Activated CD8-positive, alpha-beta memory T cell treated with anti-CD3 and anti-CD28 coated beads for 4 hours (primary cell): ENCODE measurements around the gene PRG3.
"Not testable (repeated sequence)": the region's sequence is repeated elsewhere in the genome, so short reads cannot be mapped to it uniquely, and the experiment has no call there.

Experiments used
- DNase-seq, 2 donors: peaks; one replicate each; pipeline ENCODE4 v3.0.0-alpha.2; 2020; ENCODE audit warnings: low read depth in 2 of 2

Gene PRG3

DNA sequence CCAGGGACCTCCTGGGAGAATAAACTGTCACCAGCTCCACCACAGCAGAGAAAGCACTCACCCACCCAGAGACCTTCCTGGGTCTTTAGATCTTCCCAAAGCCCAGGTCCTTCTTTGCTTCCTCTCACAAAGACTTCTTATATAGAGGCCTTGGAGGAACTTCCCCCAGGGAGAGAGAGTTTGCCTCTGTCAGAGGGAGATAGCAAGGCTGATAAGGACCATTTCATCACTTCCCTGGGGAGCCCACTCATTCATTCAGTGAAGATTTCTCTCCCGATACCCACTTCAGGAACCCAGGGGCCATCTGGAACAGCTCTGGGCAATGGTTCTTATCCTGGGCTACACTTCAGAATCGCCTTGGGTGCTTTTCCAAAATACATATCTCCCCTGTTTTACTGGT is 9.6 kb upstream of the PRG3 start, which contains the start of gene PRG2:
PRG2 (minus strand) TSS at position 116 of the 400 bp plus-strand sequence. CDS start 706 bp downstream, outside the sequence.
- DNase-seq = no peak

- DNase-seq = no peak
Observed at GRCh38 chr11:57387289-57388030, 6.5 kb upstream of the PRG3 start.

GRCh38 chr11:57386178-57386940 is 5.4 kb upstream of the PRG3 start:
- no peak for DNase-seq

DNA sequence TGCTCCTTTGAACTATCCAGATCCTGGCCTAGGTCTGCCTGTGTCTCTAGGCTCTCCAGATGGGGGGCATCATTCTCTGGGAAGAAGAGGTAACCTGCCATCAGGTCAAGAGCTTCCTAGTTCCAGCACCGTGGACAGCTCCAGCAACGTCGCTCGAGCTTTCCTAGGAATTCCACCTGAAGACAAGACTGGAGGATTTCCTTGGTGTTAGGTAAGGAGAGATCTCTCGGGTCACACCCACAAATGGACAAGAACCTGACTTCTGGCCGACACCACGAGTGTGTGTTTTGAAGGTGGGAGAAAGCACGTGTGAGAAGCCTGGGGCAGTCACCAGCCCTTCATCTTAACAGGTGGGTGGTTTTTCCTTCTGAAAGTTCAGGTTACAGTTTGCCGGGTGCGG is 1.2 kb downstream of the PRG3 start:
- DNase-seq = no peak

GRCh38 chr11:57378186-57378585 is 2.8 kb downstream of the PRG3 start:
- no peak for DNase-seq

GRCh38 chr11:57377107-57377506 is 3.8 kb downstream of the PRG3 start:
- DNase-seq = no peak

- no peak for DNase-seq
Observed at GRCh38 chr11:57376095-57377090, 4.6 kb downstream of the PRG3 start.

DNA sequence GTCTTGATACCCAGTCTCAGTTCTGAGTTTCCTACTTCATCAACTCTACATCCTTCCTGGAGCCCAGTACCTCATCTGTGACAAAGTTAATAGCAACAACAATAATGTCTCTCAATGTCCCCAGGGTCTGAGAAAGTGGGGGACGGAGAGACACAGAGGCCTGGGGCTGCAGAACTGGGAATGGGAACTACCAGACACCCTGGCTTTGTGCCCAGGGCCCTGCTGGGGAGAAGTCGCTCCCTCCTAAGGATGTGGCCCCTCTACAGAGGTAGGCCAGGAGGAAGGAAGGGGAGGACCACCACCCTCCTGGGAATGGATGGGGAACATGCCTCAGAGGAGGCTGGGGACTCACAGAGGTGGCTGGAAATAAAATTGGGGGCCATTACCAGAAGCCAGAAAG is 5.5 kb downstream of the PRG3 start:
- no peak for DNase-seq

DNA sequence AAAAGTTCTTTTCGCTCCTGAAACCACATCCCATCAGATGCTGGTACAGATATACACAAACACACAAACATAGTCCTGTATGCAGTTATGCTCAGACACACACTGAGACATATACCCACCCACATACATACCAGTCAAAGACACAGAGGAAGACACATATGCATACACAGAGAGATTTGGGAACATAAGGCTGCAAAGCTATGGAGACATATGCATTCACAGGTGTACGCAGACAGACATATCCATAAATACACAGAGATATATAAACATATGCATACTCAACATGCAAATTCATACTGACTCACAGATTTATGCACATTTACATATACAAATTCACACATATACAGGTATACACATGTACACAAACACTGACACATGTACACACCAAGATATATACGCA is 6.0 kb downstream of the PRG3 start:
- DNase-seq = no peak

GRCh38 chr11:57373146-57373545 is 7.8 kb downstream of the PRG3 start:
- DNase-seq = no peak

DNA sequence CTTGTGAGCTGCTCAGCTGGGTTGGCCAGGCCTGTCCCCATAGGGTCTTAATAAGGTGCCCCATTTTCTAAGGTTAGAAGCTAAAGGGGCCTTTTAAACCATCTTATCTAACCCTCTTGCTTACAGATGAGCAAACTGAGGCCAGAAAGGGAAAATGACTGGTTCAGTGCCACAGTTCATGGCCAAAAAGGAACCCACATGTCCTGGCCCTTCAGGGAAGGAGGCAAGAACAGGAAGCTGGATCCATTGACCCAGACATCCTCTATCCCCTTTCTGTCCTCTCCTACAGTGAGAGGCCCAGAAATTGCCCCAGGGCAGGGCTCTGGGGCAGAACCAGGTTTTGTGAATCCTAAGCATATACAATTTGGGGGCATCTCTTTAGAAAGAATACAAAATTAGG is 10.0 kb downstream of the PRG3 start:
- no peak for DNase-seq

DNA sequence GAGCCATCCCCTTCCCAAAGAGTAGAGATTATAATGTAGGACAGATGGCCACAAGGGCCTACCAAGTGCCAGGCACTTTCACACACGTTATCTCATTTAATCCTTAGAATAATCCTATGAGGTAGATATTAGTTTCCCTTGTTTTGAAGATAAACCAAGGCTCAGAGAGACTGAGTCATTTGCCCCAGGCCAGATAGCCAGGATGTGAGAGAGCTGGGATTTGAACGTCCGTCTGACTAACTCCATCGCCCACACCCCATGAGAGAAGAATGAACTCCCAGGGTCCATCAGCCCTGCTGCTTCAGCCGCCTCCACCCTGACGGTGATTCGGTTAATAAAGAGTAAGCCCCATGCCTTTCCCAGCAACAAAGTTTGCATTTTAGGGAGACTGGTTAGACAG is 10.7 kb downstream of the PRG3 start:
- no peak for DNase-seq

GRCh38 chr11:57368845-57369232 is 12.1 kb downstream of the PRG3 start:
- no peak for DNase-seq

DNA sequence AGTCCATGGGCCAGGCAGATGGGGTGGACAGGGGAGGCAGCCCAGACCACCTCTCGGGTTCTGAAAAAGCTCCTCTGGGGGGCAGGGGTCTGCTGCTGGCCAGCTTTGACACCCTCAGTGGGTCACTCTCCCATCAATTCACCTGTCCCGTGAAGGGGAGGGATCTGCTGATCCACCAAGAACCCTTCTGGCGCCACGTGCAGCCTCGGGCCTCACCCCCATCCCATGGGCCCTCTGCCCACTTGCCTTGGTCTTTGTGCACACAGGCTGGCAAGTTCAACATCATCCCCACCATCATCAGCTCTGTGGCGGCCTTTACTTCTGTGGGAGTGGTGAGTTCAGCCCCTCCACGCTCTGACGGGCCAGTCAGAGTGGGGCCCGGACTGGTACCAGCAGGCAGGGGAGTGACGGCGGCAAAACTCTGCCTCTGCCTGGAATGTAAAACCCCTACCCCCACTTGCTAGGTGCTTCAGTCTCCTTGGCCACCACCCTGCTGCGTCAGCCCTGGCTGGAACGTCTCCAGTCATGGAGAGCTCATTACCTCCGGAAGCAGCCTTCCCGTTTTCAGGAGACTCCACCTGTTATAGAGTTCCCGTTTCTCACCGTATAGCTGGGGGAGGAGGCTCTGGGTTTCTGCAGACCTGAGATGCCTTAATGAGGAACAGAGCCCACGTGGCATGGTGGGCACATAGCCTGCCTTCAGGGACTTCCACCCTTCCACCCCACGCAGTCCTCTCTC is 12.7 kb downstream of the PRG3 start:
- no peak for DNase-seq

DNA sequence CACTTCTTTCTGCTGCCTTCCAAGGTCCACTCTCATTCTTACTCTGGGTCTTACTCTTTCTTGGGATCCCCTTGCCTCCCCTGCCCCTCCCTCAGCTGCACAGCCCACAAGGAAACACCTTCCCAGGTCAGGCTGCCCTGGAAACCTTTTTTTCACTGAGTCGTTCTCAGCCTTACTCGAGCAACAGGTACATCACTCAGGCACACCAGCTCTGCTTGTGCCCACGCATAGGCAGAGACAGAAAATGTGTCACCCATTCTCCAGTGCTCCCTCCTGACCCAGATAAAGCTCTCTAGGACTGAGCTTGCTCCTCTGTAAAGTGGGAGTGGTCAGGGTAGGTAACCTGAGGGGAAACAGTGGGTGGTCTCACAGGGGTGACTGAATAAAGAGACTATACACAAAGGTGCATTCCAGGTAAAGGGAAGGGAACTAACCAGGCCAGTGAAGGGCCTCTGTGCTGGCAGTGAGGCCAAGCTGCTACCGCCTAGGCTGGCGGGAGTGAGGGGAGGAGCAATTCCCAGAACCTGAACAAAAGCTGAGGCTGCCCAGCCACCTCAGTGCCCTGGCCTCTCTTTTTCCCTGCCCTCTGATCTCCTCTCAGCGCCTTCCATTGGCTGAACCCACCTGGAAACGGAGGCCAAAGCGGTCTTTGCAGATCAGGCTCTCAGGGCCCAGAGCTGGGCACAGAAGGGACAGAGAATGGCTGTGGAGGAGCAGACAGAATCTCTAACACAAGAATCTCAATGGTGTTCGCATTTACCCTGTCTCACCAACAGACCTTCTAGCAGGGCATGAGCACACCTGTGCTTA is 15.9 kb downstream of the PRG3 start:
- DNase-seq = no peak

- DNase-seq = no peak
Observed at GRCh38 chr11:57363131-57364080, 17.5 kb downstream of the PRG3 start.

- DNase-seq = no peak
Observed at GRCh38 chr11:57361926-57362325, 19.0 kb downstream of the PRG3 start.

DNA sequence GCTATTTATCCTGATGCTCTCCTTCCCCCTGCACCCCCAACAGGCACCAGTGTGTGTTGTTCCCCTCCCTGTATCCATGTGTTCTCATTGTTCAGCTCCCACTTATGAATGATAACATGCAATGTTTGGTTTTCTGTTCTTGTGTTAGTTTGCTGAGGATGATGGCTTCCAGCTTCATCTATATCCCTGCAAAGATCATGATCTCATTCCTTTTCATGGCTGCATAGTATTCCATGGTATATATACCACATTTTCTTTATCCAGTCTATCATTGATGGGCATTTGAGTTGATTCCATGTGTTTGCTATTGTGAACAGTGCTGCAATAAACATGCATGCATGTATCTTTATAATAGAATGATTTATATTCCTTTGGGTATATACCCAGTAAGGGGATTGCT is 19.5 kb downstream of the PRG3 start:
- not testable (repeated sequence) for DNase-seq

DNA sequence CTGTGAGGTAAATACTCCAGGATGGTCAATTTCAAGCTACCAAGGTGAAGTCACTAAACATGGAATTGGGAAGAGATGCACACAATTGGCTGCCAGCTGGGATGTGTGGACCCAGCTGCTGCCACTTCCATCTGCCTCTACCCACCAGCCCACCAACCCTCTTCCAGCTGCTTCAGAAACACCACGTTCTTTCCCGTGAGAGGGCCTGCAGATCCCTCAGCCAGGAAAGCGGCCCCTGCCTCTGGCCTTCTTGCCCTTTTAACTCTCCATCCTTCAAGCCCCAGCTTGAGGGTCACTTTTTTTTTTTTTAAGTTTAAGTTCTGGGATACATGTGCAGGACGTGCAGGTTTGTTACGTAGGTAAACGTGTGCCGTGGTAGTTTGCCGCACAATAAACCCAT is 20.0 kb downstream of the PRG3 start:
- no peak for DNase-seq
